AG09309 (cell line): ENCODE results near the gene GAPDH.
"Not testable (repeated sequence)": the region's sequence is repeated elsewhere in the genome, so short reads cannot be mapped to it uniquely, and the experiment has no call there.

Experiments
- DNase-seq: peaks from one replicate; pipeline ENCODE4 v3.0.0-alpha.2; 2010; ENCODE audit warnings: low read depth
- H3K4me3 ChIP-seq: 2 replicates; pipeline ENCODE4 v1.5.1; 2011; ENCODE audit warnings: mild to moderate bottlenecking, low read depth, low read length, moderate library complexity; ENCODE audit not compliant: control insufficient read depth
- CTCF ChIP-seq: IDR thresholded peaks from 2 replicates; pipeline ENCODE4 v1.5.1; 2011; ENCODE audit warnings: mild to moderate bottlenecking, low read depth, low read length, inconsistent platforms; ENCODE audit not compliant: insufficient read depth, control insufficient read depth; ENCODE audit errors: missing control alignments

Gene GAPDH

GRCh38 chr12:6555018-6555691 lies 20.8 kb downstream of the GAPDH start:
- DNase-seq: no peak

GRCh38 chr12:6556496-6556817 lies 22.1 kb downstream of the GAPDH start:
- not testable (repeated sequence) for H3K4me3 ChIP-seq

More at GRCh38 chr12:6555018-6555691, 20.8 kb downstream of the GAPDH start:
- peak overlapping the region; percentile 63 for H3K4me3 ChIP-seq
- no peak for TF ChIP-seq CTCF

GRCh38 chr12:6556857-6557256 lies 22.5 kb downstream of the GAPDH start:
- no peak for TF ChIP-seq CTCF
- DNase-seq: no peak
- no peak overlapping the region for H3K4me3 ChIP-seq

More at GRCh38 chr12:6556496-6556817, 22.1 kb downstream of the GAPDH start:
- not testable (repeated sequence) for DNase-seq

GRCh38 chr12:6558014-6558760 lies 23.9 kb downstream of the GAPDH start:
- not testable (repeated sequence) for DNase-seq, H3K4me3 ChIP-seq
- peak; percentile 68 for TF ChIP-seq CTCF

GRCh38 chr12:6559500-6559899 lies 25.2 kb downstream of the GAPDH start:
- no peak overlapping the region for H3K4me3 ChIP-seq
- DNase-seq: no peak
- no peak for TF ChIP-seq CTCF

GRCh38 chr12:6560501-6561205 lies 26.3 kb downstream of the GAPDH start:
- TF ChIP-seq CTCF: no peak
- H3K4me3 ChIP-seq: no peak overlapping the region
- DNase-seq: no peak

GRCh38 chr12:6562881-6563280 lies 28.6 kb downstream of the GAPDH start:
- no peak for TF ChIP-seq CTCF

More at GRCh38 chr12:6562881-6563280, 28.6 kb downstream of the GAPDH start:
- DNase-seq: no peak
- no peak overlapping the region for H3K4me3 ChIP-seq
